ENCODE measurements around the gene HIF3A.

The HIF3A gene

DNA sequence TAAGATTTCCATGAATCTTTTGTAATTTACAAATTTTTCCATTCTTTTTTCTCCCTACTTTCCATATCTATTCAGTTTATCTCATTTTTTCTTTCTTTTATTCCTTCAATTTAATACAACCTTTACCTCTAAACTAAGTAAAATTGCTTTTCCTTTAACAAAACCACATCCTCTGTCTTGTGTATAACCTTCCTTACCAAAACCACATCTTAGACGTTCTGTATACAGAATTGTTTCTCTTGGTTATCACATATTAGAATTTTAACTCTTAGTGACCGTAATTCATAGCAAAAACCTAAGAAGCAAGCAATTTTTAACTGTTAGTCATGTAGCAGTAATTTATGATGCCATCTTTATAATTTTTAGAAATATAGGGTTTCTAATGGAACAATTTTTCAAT lies 65.1 kb downstream of the HIF3A start:
- H3K4me3 ChIP-seq (ENCODE audit: low read depth, low read length), result no peak overlapping the region
- TF ChIP-seq, protein P1, sequence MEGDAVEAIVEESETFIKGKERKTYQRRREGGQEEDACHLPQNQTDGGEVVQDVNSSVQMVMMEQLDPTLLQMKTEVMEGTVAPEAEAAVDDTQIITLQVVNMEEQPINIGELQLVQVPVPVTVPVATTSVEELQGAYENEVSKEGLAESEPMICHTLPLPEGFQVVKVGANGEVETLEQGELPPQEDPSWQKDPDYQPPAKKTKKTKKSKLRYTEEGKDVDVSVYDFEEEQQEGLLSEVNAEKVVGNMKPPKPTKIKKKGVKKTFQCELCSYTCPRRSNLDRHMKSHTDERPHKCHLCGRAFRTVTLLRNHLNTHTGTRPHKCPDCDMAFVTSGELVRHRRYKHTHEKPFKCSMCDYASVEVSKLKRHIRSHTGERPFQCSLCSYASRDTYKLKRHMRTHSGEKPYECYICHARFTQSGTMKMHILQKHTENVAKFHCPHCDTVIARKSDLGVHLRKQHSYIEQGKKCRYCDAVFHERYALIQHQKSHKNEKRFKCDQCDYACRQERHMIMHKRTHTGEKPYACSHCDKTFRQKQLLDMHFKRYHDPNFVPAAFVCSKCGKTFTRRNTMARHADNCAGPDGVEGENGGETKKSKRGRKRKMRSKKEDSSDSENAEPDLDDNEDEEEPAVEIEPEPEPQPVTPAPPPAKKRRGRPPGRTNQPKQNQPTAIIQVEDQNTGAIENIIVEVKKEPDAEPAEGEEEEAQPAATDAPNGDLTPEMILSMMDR (IDR thresholded peaks at IDR 0.05; ENCODE audit: borderline replicate concordance, insufficient read depth, low read depth, low read length), result no peak

DNA sequence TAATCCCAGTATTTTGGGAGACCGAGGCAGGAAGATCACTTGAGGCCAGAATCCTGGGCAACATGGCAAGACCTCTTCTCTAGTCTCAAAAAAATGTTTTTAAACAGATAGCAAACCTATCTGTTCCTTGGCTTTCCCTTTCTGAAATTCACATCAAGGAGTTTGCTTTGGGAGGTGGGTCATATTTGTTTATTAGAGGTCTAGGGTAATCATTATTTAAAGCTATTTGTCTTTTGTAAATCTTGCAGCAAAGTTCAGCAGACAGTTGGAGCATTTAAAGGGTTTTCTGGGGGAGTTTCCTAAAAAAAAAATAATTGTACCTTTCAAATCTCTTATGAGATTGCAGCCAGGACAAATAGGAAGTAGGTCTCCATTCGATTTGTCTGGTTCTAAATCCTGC lies 67.5 kb downstream of the HIF3A start:
- no peak overlapping the region for H3K4me3 ChIP-seq (ENCODE audit: low read depth, low read length)
- TF ChIP-seq, protein P1 (IDR thresholded peaks at IDR 0.05; ENCODE audit: borderline replicate concordance, insufficient read depth, low read depth, low read length), result no peak

DNA sequence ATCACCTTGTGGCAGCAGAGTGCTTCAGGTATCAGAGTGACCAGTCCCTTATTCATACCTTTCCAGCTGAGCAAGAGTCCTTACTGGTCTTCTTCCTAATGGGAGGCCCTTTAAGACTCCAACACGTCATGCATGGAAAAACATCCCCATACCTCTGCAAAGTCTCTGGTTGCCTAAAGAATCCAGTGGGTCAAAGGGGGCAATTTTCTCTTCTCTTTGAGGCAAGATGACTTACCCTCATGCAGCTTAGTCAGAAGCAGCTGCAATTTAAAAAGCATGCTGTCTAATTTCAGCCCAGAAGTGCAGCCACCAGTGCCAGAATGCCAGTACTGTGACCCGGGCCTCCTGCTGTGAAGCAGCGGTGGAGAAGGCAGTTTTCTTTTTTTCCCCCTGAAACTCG lies 68.7 kb downstream of the HIF3A start:
- TF ChIP-seq, protein P1 (IDR thresholded peaks at IDR 0.05; ENCODE audit: borderline replicate concordance, insufficient read depth, low read depth, low read length), result no peak
- H3K4me3 ChIP-seq (ENCODE audit: low read depth, low read length), result no peak overlapping the region

DNA sequence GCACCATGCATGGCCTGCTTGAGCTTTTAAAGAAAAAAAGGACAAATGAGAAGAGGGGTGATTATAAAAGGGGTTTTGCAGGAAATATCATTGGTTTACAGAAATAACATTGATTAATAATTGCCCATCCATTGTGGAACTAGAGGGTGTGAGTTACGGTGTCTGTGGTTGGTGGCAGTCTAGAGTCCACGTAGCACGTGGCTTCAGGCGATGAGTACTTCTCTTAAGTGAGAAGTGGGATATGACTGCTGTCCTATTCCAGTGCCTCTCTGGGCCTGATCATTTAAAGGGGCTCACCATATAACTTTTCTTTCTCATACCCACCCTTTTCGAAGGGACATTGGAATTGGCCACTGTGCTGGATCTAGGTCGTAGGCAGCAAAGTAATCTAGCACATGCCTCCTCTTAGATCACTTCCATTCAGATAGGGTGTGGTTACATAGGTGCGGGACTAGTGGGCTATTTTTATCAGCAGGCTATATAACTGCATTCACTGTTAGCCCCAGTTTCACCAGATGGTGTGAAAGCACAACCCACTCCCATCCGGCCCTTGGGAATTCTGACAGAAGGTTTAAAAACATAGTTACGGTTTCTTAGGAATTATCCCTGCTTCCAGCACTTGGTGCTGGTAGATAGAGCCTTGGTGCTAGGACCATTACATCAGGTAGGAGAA lies 69.9 kb downstream of the HIF3A start:
- H3K4me3 ChIP-seq (ENCODE audit: low read depth, low read length), result no peak overlapping the region
- TF ChIP-seq, protein P1 (IDR thresholded peaks at IDR 0.05; ENCODE audit: borderline replicate concordance, insufficient read depth, low read depth, low read length), result no peak

DNA sequence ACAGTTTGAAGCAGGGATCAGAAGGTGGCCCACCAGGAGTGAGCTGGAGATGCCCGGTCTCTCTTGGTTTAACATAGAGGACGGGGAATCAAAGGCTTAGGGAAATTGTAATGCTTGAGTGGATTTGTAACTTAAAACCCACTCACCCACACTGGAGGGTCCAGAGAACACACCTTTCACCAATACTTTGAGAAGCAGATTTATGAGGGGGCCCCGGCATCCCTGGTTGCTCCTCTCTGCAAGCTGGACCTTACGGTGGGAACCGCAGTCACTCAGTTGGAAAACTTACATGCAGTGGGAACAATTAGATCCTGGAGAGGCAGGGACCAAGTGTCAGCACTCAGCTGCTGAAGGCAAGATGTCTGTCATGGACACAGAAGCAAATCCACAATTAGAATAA lies 70.6 kb downstream of the HIF3A start:
- TF ChIP-seq, protein P1 (IDR thresholded peaks at IDR 0.05; ENCODE audit: borderline replicate concordance, insufficient read depth, low read depth, low read length), result no peak
- no peak overlapping the region for H3K4me3 ChIP-seq (ENCODE audit: low read depth, low read length)

DNA sequence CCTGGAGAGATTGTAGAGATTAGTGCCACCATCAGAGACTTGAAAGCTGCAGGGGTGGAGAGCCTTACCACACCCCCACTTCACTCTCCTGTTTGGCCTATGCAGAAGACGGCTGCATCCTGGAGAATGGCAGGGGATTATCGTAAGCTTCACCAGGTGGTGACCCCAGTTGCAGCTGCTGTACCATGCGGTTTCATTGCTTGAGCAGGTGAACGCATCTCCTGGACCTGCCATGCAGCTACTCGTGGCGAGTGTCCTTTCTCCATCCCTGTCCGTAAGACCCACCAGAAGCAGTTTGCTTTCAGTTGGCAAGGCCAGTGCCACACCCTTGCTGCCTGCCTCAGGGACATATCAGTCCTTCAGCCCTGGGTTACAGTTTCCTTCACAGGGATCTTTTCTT lies 71.3 kb downstream of the HIF3A start:
- H3K4me3 ChIP-seq (ENCODE audit: low read depth, low read length), result no peak overlapping the region
- TF ChIP-seq, protein P1 (IDR thresholded peaks at IDR 0.05; ENCODE audit: borderline replicate concordance, insufficient read depth, low read depth, low read length), result no peak

DNA sequence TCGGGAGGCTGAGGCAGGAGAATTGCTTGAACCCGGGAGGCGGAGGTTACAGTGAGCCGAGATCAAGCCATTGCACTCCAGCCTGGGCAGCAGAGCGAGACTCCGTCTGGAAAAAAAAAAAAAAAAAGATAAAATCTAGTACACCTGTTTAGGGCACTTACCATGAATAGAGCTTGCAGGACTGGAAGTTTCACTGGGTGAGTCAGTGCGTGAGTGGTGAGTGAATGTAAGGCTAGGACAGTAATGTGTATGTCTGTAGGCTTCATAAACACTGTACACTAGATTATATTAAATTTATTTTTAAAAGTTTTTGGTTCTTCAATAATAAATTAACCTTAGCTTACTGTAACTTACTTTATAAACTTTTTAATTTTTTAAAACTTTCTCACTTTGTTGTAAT lies 73.0 kb downstream of the HIF3A start:
- H3K4me3 ChIP-seq (ENCODE audit: low read depth, low read length), result no peak overlapping the region
- TF ChIP-seq, protein P1 (IDR thresholded peaks at IDR 0.05; ENCODE audit: borderline replicate concordance, insufficient read depth, low read depth, low read length), result no peak

Measured in GM12875 (cell line).